T1000 (cell line): ENCODE data around the gene NT5C1A.

Experiments used
- DNase-seq: peaks from one replicate; lab custom pipeline; 2025; ENCODE audit warnings: mixed read lengths; lab: John Stamatoyannopoulos, UW

NT5C1A gene

DNA sequence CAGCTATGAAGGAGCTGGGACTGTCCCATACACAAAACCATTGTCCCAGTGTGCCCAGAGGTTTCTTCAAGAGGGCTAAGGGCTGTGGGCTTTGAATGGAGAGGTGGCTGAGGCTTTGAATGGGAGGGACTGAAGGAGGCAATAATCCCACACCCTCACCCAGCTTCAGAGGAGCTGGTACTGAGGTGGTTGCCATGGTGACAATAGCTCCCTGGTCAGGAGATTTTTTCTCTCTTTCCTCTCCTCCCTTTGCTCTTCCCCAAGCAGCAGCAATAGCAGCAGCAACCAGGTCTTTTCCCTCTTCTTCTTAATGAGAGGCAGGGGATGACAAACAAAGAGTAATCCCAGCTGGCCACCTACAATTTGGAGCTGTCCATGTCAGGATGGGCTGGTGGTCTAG, 17.7 kb upstream of the NT5C1A start:
- no peak for DNase-seq

DNA sequence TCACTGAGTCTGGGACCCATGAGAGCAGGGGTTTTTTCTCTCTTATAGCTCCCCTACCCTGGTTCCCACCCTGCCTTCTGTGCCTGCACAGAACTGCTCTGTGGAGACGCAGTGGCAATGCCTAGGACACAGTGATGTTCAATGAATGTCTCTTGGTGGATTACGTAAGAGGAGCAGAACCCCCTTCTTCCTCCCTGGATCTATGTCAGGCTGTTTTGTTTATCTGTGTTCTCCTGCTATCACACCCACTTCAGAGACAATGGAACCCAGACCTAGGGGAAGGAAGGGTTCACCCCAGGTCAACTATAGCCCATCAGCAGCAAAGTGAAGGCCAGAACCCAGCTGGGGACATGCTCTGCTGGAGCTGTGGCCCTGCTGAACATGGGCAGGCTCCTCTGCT, 17.3 kb upstream of the NT5C1A start:
- DNase-seq: no peak

DNA sequence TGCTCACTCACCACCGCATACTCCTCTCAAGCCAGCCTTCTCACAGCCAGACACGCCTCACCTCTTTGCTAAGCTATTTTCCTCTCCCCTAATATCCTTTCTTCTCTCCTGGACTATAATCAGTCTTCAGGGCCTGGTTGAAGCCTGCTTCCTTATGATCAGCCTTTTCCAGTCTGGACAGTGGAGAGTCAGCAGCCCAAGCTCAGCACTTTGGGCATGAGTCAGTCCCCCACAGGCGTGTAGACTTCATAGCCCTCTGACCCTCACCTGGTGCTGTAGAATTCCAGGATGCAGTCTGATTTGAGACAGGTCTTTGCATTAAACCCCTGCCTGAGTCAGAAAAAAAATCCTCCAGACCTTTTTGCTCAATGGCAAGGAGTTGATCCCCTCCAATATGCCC, 16.8 kb upstream of the NT5C1A start:
- no peak for DNase-seq

DNA sequence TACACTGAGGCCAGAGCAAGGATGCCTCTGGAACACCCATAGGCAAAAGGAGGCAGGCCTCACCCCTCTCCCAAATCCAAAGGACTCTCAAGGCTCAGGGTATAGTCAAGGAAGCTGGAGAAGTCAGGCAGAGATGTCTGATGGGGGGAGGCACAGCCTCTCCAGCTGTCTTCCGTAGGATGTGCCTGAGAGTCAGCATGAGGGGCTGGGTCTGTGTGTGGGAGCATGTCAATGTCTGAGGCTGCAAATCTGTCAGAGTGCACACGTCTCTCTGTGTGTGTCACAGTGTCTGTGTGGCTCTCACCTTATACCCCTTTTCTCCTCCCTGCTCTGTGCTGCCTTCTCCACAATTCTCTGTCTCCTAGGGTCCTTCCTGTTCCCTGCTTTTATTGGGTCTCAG, 15.3 kb upstream of the NT5C1A start:
- DNase-seq: no peak

DNA sequence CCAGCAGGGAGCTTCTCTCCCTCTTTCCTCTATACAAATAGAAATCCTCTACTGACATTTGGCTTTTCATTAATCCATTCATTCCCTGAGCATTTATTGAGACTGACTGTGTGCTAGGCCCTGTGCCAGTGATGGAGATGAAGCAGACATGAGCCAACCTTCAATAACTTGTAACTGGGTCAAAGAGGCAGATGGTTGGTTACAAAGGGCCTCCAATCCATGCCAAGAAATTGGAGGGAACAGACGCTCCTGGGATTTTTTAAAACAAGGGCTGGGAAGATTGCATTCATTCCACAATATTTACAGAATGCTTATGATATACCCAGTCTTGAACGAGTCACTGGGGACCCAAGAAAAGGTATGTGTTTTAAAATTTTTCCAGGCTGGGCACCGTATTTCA, 13.2 kb upstream of the NT5C1A start:
- no peak for DNase-seq

DNA sequence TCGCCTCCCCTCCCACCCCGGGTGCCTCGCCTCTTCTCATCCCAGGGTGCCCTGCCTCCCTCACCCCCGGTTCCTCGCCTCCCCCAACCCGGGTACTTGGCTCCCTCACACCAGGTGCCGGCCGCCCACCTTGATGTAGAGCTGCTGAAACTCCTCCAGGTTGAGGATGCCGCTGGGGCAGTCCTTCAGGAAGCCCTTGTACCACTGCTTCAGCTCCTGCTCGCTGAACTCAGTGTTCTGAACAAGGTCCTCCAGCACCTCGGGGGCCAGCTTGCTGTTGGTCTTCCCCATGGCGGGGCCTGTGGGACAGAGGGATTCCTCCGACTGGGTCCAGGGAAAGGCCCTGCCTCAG, 12.4 kb upstream of the NT5C1A start:
- DNase-seq: no peak

DNA sequence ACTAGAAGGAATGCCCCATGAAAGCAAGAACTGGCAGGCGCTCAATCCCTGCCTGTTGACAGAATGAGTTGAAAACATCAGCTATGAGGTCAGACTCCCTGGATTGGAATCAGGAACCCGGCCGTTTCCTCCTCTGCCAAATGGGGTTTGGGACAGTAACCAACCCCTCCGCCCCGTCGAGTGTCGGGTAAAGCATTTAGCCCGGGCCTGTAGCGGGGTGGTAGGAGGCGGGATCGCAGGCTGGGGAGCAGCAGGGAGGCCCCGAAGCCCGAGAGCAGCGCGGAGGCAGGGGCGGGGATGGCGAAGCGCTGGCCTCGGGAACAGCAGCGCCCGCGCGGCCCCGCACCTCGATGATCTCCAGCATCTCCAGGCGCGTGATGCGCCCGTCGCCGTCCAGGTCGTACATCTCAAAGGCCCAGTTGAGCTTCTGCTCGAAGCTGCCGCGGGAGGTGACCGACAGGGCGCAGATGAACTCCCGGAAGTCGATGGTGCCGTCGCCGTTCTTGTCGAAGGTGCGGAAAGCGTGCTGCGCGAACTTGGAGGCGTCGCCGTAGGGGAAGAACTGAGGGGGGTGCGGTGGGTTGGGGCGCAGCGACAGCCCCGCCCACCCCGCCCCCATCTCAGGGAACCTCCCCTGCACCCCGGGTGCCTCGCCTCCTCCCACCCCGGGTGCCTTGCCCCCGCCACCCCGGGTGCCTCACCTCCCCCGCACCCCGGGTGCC, 11.8 kb upstream of the NT5C1A start:
- no peak for DNase-seq

DNA sequence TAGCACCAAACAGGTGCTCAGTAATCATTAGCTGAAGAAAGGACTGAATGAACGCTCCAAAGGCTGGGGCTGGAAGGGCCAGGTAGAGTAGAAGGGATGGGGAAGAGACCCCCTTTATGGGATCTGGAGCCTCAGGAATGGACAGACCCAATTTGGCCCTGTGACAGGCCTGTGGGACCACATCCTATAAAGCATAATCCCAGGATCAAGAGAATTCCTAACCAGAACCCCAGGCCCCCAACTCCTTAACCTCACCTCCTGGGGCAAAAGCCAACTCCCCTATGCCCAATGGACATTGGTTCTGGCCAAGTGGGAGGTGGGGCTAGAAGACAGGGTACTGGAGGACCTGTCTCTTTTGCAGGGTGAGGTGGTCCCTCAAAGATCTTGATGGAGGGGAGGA, 10.1 kb upstream of the NT5C1A start:
- no peak for DNase-seq

DNA sequence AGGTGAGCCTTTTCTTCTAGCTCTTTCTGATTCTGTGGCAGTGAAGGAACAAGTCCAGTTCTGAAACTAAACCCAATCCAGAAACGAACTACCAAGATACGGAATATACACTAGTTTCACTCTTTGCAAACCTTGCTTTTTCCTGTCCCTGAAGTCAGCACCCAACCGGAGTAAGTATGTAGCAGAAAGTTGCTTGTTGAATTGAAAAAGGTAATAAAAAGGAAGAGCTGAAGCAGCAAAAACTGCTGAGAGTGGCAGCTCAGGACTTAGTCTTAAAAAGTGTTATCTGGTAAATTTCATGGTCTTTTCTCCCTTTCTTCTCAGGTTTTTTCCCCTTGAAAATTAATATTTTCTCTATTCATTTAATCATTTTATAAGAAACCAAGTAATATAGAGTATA, 9.4 kb upstream of the NT5C1A start:
- DNase-seq: no peak

DNA sequence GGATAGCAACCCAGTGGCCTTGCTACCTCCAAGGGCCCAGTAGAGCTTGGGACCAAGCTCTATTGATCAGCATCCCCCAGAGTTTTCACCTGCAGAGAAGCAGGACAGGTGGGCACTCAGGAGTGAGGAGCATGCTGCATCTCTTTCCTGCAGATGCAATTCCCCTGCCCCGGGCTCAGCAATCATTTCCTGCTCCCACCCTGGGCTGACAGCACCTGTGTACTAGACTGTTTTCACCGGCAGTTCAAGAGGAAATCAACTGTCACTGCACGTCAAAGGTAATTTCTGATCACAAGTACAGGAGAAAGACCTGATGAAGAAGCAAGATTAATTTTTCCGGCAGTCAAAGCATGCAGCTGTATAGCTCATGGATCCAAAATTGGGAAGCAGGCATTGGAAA, 8.8 kb upstream of the NT5C1A start:
- no peak for DNase-seq

DNA sequence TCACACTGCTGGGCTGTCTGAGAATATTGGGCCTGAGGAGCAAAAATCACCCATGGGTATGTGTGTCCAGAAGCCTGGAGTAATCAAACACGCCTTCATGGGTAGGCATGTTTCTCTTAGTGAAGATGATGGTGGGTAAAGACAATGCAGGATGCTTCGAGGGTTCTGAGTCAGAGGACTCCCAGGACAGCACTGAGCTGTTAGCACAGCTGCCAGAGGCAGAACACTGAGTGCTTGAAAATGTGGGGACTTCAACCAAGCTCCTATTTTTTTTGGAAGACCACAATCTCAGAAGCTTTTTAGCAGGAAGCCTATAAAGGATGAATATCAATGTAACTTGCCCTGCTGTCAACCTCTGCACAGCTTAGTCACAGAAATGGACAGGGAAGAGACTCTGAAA, 7.9 kb upstream of the NT5C1A start:
- DNase-seq: no peak

DNA sequence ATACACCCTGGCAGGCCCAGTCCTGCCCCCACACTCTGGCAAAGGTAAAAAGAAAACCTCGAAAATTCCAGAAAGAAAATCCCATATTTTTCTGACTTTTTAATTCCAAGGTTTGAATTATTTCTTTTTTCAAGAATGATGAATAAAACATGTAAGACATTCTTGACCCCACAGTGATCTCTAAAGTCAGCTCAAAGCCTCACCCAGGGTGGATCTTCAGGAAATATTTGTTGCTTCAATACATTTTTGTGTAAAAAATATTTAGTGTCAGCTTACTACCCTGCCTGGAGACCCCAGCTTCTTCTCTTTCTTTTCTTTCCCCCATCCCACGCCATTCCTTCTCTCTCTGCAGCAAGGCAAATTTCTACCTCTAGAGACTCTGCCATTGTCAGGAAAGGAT, 7.0 kb upstream of the NT5C1A start:
- DNase-seq: no peak

DNA sequence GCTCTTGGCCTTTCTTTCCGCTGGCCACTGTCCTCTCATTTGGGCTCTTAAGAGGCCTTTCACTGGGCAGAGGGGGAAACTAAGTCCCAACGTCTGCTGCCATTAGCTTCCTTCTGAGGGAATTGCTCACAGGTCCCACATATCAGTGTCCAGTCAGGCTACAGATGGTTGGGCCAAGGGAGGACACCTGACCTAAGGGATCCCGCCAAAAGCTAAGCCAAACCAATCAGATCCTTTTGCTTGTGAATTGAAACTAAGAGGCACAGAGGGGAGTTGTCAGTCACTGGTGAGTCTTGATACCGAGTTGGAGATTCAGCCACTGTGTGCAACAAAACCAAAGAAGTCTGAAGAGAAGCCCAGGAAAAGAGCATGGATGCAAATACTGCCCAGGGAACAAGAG, 5.7 kb upstream of the NT5C1A start:
- DNase-seq: no peak

DNA sequence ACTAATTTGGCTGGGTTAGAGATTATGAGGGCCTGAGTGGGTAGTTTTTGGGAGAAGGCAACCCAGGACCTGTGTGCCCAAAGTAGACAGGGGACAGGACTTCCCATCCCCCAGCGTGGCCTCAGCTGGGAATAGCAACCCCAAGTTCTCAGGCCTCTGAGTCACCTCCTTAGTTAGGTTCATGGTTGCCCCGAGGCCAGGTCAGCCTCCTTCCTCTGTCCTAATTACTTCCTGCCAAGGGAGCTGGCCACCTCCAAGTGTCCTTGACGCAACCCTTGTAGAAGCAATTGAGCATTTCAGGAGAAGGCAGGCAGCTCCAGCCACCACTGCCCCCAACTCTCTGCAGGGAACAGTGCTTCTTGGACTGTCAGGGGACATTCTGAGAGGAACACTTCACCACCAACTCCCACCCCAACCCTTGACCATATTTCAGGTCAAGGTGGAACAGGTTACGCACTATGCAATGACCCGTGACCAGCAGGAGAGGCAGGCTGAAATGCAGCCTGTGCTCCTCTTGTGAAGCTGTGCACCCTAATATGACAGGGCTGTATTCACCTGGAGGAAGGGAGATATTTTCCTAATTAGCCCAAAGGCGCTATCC, 5.1 kb upstream of the NT5C1A start:
- no peak for DNase-seq

DNA sequence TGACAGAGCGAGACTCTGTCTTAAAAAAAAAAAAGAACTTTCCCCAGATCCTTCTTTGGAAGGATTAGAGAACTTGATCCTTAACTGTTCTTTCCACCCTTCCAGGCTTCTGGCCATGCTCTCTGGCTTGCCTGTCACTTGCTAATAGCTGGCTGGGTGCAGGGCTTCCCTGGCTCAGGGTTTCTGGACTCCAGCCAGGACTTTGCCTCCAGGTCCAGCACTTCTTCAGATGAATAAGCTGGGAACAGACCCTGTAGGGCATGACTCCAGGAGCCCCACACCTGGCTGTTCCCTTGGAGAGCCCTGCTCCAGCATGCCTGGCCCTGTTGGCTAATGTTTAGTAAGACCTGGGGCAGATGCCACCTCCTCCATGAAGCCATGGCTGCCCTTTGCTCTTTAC, 3.3 kb upstream of the NT5C1A start:
- DNase-seq: no peak

DNA sequence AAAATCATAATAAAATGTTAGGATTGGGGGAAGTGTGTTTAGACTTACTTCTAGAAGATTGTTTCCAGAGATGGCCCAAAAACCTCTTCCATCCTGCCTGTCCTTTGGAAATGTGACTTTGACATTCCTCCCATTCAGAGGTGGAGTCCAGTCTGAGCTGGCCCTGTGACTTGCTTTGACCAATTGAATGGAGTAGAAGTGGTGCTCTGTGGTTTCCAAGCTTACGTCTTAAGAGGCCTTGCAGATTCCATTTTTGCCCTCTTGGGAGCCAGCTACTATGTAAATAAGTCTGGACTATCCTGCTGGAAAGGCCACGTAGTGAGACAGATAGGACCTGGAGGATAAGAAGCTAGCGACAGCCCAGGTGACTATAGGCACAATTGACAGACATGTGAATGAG, 1.3 kb upstream of the NT5C1A start:
- DNase-seq: no peak

DNA sequence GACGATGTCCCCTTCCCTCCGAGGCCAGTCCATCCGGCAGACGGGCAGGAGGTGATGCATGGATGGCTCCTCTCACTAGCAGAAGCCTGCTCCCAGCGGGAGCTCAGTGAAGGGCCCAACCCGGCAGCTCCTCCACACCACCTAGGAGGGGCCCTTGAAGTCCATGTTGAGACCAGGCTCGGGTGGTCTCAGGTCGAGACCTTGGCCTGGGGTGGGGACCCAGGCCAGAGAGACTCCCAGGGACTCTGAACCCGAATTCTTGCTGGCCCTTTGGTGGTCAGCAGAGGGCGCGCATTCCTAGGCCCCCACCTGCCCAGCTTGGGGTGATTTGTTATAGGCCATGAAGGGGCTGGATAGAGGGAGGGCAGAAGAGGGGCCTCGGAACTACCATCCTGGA, 642 bp upstream of the NT5C1A start:
- DNase-seq: no peak

DNA sequence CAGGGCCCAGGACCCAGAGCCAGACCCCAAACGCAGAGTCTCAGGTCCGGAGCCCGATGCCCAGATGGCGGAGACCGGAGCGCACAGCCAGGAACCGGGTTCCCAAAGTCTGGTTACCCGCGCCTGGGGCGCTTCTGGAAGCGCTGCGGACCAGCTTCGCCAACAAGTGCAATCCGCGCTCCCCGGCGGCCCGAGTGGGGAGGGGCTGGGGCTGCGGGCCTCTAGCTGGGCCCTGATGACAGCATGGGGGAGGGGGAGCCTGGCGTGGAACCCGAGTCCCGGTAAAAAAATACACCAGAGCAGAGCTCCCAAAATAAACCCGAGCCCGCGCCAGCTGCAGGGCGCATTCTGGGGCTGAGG, 494 bp downstream of the NT5C1A start:
- no peak for DNase-seq

DNA sequence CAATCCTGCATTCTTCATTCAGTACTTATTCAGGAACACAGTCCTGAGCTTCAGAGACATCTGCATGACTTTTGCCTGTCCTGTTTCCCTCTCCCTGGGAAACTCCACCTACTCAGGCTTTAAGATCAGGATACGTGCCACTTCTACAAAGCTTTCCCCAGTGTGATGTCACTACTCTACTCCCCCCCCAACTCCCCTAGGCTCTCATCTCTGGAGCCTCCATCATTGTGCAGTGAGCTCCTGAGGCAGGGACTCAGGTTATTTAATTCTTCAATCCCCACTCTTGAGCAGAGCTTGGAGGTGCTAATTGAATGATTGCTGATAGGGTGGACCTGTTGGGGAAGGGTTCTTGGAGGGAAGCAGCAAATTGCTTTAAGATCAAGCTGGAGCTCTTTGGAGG, 1.2 kb downstream of the NT5C1A start:
- no peak for DNase-seq

DNA sequence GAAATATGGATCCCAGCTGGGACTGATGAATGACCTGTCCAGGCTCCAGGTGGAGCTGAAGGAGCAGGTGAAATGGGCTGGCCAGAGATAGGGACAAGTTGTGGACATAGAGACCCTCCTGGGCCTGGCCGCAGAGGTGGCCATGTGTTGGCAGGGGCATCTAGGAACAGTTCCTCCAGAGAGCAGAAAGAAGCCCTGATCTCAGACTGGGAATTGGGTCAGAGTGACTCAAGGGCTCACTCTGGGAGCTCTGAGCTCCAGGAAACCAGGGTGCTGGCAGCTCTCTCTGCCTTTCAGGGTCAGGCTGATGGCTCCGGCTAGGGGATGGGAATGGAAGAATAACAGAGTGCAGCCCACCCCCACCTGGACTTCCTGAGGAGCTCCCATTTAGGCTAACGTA, 3.0 kb downstream of the NT5C1A start:
- DNase-seq: no peak

DNA sequence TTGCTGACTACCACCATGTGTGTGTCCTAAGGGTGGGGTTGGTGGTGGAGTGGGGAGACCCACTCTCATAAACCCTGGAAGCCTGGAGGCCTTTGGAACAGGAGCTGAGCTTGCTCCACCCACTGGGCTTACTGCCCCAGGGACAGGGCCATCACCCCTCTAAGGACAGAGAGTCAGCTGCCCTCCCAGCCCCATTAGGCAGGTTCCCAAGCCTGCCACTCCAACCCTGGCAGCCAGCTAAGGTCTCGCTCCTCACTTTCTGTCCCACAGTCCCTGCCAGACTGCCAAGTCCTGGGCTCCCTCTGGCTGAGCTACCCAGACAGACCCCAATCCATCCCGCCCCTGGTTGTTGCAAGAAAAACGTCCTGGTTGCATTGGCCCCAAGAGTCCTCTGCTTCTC, 3.8 kb downstream of the NT5C1A start:
- DNase-seq: no peak

DNA sequence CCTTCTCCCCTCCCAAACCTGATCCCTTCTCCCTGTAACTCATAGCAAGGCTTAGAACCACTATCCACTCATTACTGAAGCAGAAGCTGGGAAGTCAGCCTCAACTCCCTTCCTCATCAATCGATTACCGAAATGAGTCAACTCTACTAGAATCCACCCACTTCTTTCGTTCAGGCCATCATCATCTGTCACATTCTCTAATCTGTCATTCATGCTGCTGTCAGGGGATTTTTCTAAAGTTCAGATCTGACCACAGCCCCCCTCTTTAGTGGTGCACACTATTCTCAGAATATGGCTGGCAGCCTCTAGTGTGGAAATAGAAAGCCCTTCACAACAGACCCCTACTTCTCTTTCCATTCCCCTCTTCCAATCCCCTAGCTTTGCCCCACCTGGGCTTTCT, 5.1 kb downstream of the NT5C1A start:
- no peak for DNase-seq

DNA sequence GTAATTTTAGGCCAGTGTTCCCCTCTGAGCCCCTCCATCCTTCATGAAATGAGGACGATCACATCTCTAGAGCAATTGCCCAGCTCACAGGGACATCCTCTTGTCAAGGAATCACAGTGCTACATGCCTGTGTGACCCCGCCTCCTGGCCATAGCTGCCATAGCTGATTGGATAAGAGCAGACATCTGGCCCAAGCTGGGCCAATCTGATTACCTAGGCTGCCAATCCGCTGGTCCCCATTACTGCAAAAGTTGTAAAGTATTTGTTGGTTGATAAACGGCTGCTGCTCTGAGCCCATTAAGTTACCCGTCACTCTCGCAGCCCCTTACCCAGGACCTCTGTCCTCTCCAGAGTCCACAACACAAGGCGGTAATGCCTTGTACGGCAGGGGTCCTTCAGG, 8.3 kb downstream of the NT5C1A start:
- no peak for DNase-seq

DNA sequence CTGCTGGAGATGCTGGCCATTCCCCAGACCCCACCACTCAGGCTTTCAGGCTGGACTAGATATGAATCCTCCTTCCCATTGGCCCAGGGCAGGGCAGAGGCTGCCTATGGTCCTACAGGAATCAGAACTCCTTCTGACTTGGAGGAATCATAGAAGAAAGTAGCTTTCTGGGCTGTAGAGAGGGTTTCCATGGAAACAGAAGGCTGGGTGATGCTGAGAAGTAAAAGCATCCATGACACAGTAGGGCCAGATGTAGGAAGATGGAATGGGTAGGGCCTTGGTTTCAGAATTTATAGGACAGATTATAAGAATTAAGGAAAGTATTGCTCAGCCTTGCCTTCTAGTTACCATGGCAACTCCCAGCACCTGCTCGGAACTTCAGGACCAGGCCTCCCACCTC, 9.0 kb downstream of the NT5C1A start:
- DNase-seq: no peak

DNA sequence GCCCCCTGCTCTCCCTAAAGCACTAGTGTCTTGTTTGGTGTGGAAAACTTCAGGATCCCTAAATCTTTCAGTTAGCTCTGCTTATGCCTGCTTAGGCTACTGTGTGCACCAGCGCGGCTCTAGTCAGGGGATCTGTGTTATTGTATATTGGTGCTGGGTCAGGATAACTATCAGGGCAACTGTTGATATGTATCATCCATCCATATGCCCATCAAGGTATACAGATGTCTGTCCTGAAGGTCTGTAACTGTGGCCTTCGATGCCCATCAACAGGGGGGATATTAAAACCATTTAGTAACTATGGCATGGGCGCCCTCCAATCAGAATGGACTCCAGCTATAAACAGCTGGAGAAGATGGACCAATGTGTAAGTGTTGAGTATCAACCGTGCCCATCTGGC, 12.4 kb downstream of the NT5C1A start:
- DNase-seq: no peak
